ENCODE results near the gene KCTD5.
"Not testable (repeated sequence)": the region's sequence is repeated elsewhere in the genome, so short reads cannot be mapped to it uniquely, and the experiment has no call there.

Gene KCTD5

GRCh38 chr16:2710711-2711231, 28.4 kb downstream of the KCTD5 start:
- no peak for DNase-seq

- DNase-seq = no peak
These were observed 29.2 kb downstream of the KCTD5 start for GRCh38 chr16:2711370-2712062.

DNA sequence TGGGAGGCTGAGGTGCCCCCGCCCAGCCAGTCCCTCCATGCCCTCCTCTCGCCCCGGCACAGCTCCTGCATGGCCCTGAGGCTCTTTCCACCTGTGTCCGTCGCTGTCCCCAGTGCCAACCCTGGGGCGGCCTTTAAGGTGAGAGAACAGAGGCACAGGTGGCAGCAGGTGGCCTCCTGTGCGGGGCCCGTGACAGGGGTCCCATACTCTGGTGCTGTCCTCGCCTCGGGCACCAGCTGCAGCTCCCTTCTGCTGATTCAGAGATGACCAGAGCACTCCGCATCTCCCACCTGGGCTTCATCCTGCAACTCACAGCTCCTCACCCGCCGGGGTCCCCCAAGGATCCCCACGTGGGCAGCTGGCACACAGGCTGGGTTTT, 29.7 kb downstream of the KCTD5 start:
- no peak for DNase-seq

- no peak for DNase-seq
These were observed 30.2 kb downstream of the KCTD5 start for GRCh38 chr16:2712546-2712945.

DNA sequence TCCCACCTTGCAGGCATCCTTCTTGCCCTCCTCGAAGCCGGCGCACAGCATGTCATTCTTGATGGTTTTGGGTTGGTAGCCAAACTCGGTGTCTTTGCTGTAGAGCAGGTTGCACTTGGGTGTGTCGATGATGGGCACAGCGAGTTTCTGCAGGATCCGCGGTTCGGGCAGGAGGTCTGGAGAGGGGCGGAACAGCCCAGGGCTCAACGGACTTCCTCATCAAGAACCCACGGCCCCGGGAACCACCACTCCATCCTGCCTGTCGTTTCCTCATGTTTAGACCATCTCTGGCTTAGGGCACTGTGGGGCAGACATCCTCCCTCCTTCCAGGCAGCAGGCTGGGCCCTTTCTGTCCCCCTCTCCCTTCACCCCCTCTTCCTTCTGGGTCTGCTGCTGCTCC, 31.2 kb downstream of the KCTD5 start:
- no peak for DNase-seq

DNA sequence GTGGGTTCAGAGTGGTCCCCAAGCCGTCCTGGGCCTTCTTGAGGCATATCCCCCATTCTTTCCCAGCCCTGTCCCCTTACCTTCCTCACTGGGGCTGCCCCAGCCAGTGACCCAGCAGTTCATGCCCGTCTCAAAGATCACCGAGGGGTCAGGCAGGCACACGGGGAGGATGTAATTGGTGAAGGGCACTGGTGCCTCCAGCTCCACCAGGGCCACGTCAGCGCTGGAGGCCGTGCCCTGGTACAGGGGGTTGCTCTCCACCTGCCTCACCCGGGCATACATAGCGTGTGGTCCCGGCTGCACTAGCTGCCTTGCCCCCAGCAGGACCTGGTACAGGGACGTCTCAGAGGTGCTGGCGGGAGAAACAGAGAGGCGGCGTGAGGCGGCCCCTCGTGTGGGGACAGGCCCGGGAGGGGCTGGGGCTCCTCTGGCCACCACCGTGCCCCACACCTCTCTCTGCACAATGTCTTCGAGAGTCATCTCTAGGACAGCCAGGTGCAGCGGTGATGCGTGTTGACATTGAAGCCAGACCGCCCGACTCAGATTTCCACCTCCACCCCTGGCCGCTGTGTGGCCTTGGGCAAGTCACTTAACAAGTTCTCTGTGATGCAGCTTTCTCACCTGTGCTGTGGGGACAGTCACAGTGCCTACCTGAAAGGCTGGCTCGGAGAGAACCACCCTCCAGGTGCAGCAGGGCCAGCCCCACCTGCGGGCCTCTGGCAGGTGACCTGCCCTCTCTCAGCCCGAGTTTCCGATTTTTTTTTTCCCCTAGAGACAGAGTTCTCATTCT, 31.9 kb downstream of the KCTD5 start:
- DNase-seq = no peak

DNA sequence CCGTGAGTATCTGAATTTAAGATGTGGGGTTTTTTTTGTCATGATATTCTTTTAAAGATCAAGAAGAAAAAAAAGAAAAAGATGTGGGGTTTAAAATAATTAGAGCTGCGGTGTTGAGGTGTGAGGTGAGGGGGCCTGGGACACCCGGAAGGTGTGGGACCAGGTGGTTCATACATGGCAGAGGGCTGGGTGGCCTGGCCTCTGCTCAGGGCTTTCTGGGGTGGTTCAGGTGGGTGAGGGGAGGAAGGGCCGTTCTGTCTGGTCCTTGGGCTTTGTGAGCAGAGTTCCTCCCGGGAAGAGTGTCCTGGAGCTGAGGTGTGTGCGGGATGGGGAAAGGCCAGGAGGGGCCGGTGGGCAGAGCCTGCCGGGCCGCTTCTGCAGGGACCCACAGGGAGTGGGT, 32.7 kb downstream of the KCTD5 start:
- DNase-seq = no peak

DNA sequence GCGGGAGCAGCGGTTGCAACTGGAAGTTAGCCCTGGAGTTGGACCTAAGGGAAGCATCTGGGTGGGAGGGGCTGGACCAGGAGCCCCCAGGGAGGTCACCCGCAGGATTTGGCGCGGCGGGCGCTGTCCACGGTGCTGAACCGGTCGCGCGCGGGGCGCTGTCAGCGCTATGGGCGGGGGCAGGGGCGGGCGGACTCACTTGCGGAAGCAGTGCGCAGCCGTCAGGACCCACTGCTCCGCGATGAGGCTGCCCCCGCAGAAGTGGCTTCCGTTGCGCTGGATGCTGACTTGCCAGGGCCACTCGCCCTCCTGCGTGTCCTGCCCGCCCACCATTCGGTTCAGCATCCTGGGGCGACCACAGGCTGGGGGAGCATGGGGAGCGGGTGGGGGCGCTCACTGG, 33.2 kb downstream of the KCTD5 start:
- no peak for DNase-seq

GRCh38 chr16:2715966-2716885, 33.9 kb downstream of the KCTD5 start:
- no peak for DNase-seq

DNA sequence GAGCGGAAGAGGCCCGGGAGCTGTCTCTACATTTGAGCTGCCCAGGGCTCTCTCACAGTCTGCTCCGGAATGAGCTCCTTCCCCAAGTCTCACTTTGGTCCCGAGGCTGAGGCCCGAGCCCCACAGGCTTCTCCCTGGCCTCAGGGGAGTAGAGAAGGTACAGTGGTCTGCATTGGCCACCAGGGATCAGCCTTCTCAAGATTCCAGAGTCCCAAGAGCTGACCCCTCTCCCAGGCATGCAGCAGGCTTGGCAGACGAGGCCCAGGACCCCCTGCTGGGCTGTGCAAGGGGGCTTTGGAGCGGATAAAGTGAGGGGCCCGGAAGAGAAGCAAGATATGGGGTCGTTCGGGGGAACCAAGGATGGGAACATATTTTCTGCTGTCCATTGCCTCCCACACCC, 34.6 kb downstream of the KCTD5 start:
- no peak for DNase-seq

- no peak for DNase-seq
These were observed 35.3 kb downstream of the KCTD5 start for GRCh38 chr16:2717383-2718263.

GRCh38 chr16:2719328-2720063, 37.2 kb downstream of the KCTD5 start:
- no peak for DNase-seq

- no peak for DNase-seq
These were observed 37.7 kb downstream of the KCTD5 start, which contains the start of gene PRSS27 for GRCh38 chr16:2720064-2720457. Gene PRSS27 (minus strand): TSS chr16:2720224. CDS start chr16:2720160, 64 bp downstream.

DNA sequence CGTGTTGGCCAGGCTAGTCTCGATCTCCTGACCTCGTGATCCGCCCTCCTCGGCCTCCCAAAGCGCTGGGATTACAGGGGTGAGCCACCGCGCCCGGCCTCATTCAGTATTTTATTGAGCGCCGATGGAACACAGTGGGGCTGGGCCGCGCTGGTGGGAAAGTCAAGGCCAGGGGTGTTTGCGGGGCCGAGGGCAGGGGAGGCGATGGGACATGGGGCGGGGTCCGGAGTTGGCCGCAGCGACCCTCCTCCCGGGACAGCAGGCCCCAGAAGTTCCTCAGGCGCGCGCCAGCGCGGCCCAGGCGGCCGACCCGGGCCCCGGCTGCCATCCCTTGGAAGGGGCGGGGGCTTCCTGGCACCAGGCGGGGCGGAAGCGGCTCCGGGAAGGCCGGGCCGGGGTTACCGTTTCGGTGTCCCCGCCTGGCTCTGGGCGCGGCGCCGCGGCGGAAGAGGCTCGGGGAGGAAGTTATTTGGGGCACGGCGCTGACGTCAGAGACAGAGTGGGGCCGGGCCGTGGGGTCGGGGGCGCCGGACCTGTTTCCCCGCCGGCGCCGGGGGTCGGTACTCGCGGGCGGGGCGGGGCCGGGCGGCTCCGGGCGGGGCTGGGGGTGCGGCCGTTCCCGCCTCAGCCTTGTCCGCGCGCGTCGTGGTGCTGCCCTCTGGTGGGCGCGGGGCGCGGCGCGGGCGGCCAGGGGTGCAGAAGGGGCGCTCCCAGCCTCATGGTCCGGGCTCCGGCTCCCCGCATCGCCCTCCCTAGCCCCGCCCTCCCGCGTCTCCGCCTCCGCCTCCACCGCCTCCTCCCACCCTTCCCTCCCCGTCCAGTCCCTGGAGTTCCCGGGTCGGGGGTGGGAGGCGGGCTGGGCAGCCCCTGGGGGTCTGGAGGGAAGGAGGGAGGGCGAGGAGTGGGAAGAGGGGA, 38.7 kb downstream of the KCTD5 start:
- DNase-seq = peak in 1 of 2 donors; percentile 65

DNA sequence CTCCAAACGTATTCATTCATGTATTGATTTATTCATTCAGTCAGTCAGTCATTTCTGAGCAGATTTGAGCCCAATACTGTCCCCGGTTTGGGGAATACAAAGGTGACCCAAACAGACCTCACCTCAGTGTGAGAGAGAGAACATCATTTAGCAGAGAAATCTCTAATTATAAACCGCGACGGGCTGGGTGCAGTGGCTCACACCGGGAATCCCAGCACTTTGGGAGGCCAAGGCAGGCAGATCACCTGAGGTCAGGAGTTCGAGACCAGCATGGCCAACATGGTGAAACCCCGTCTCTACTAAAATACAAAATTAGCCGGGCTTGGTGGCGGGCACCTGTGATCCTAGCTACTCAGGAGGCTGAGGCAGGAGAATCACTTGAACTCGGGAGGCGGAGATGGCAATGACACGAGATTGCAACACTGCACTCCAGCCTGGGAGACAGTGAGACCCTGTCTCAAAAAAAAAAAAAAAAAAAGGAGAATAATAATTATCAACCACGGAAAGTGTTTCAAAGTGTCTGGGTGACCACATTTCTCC, 39.4 kb downstream of the KCTD5 start:
- DNase-seq = not testable (repeated sequence)

GRCh38 chr16:2724088-2724676, 41.9 kb downstream of the KCTD5 start:
- DNase-seq = no peak

GRCh38 chr16:2724816-2725348, 42.6 kb downstream of the KCTD5 start:
- DNase-seq = no peak

GRCh38 chr16:2726923-2727322, 44.6 kb downstream of the KCTD5 start:
- no peak for DNase-seq

DNA sequence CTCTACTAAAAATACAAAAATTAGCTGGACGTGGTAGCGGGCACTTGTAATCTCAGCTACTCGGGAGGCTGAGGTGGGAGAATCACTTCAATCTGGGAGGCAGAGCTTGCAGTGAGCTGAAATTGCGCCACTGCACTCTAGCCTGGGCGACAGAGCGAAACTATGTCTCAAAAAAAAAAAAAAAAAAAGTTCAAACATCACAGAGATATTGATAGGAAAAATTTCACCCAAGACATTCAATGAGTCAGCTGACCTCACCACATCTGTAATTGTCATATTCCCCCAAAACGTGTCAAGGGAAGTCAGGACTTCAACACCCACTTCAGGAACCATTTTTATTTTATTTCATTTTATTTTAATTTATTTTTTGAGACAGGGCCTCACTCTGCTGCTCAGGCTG, 45.7 kb downstream of the KCTD5 start:
- DNase-seq = no peak

All from hippocampal formation (tissue), 2 donors.